GM10847 (cell line): ENCODE measurements around the gene GABBR2.

ENCODE experiments used
- POLR2A ChIP-seq: IDR thresholded peaks from 2 replicates; pipeline ENCODE4 v1.6.1; 2011; ENCODE audit not compliant: insufficient read length; ENCODE audit errors: extremely low read depth

Gene GABBR2

GRCh38 chr9:98406469-98406868 lies 302.3 kb downstream of the GABBR2 start:
- TF ChIP-seq POLR2A: no peak

GRCh38 chr9:98404237-98404636 lies 304.5 kb downstream of the GABBR2 start:
- TF ChIP-seq POLR2A: no peak

DNA sequence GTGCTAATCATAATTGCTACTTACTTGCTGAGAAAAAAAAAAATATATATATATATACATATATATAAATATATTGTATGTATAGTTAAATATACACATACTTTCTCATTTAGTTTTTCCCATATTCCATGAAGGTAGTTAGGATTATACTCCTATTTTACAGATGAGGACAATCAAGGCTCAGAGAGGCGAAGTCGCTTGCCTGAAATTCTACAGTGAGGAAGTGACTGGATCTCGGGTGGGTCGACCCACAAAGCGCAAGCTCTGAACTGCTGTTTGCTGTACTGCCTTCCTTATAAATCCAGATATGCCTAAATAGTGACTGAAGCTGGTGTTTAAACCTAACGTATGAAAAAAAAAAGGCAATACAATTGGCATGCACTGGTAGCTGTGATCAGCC lies 305.0 kb downstream of the GABBR2 start:
- TF ChIP-seq POLR2A: no peak

DNA sequence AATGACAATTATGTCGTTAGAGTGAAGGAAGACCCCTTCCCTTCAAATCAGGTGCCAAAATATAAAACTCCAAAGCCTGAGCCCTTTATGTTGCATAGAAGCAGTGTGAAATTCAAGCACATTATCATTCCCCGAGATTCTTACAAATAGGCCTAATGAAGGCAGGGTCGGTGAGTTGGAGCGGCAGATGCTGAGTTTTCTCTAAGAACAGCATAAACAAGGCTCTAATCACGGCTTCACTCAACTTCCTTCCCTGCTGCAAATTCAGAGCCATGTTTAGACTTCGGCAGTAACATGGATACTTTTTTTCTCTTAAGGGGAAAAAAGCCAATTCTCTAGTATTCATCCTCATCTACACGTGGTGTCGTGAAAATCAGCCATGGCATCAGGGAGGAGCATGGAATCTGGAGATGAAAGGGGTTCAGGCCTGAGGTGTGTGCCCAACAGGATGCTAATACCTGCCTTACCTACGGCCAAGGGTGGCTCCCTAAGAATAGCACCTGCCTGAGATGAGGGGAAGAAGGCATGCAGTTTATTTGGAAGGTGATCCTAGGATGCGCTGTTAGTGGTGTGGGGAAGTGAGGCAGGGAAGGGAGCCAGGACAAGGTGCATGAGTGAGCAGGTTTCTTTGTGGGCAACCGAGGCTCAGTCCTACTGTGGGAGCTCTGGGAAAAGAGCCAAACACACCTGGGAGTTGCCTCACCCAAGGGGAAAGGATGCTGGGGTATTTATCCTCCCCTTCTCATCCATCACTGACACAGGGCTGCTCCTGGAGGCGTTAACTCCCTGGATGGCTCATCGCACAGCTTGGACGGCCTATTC lies 306.5 kb downstream of the GABBR2 start:
- no peak for TF ChIP-seq POLR2A

DNA sequence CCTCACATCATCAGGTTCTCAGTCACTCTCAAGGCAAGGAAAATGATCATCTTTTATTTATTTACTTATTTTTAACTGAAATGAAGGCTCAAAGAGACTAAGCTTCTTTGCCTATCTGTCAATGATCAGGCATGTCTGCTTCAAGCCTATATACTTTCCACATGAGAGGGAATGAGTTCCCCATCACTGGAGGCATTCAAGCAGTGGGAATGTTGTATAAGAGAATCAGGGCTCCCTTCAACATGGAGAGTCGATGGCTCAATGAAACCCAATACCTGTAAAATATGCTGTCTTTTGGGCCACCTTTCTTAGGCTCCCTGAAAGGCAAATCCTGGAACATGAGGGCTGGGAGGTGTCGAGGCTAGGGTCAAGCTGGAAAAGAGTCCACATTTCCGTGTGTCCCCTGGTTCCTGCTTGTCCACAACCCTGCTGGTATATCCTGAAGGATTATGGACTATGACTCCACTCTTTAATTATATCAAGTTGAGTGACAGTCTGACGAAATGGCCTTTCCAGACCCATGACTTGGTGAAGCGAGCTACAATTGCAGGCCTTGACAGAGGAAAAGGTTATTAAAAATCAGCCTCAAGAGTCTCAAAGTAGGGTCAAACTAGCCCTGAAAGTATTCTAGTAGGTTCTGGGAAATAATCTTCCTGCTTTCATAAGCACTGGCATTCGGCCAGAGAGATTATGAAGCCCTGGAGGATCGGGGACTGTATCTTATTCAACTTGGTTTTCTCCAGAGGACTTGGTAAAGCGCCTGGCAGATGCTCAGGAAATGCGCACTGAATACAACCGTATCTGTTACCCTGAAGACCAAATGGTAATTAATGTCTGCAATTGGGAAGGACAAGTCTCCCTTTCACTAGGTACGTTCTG lies 307.4 kb downstream of the GABBR2 start:
- no peak for TF ChIP-seq POLR2A

GRCh38 chr9:98399950-98400683 lies 308.6 kb downstream of the GABBR2 start:
- no peak for TF ChIP-seq POLR2A

- no peak for TF ChIP-seq POLR2A
Observed at GRCh38 chr9:98396656-98397055, 312.1 kb downstream of the GABBR2 start.

DNA sequence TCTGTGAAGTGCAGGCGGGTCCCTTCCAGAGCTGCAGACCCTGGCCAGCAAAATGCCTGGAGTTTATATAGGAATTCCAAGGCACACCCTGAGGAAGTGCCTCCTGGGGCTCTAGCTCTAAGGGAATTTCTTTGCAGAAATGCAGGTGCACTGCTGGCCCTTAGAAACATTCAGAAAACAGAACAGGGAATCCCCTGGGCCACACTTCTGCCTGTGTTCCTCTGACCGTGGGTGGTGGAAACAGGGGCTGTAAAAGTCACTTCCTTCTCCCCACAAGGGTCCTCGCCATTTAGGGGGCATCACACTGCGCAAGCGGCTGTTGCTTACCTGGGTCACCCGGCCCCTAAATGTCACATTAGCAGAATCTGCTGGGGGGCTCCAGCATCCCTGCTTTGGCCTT lies 312.5 kb downstream of the GABBR2 start:
- no peak for TF ChIP-seq POLR2A

DNA sequence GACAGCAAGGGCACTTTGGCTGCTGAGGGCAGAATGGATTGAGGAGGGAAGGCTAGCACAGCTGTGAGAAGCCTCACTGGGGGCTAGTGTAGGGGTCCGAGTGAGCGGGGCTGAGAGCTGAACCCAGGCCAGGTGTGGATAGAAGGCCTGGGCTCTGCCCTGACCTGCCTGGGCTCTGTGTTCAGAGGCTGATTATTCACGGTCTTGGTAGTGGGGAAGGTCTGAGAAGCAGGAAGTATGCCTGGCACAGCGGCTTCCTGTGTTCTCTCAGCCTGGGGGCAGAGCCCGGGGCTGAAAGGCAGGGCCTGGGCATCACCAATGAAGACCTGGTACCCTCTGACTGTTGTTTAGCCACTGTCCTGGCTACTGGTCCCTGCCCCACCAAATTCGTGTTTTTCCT lies 316.9 kb downstream of the GABBR2 start:
- TF ChIP-seq POLR2A: no peak

DNA sequence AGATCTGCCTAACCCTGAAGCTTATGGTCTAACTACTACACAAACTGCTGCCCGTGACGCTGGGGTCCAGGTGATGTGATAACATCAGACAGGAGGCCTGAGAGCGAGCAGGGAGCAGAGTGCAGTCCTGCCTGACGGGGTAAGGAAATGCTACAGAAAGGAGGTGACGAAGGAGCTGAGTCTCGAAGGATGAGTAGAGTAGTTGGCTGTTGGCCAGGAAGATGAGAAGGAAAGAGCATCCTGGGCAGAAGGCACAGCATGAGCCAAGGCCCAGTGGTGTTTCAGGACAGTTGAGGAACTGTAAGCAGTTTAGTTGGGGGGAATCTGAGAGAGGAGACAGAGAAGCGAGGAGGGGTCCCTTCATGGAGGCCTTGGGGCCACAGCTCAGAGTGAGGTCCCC lies 317.3 kb downstream of the GABBR2 start:
- TF ChIP-seq POLR2A: no peak

- no peak for TF ChIP-seq POLR2A
Observed at GRCh38 chr9:98385751-98386150, 323.0 kb downstream of the GABBR2 start.

GRCh38 chr9:98383758-98384157 lies 325.0 kb downstream of the GABBR2 start:
- no peak for TF ChIP-seq POLR2A

DNA sequence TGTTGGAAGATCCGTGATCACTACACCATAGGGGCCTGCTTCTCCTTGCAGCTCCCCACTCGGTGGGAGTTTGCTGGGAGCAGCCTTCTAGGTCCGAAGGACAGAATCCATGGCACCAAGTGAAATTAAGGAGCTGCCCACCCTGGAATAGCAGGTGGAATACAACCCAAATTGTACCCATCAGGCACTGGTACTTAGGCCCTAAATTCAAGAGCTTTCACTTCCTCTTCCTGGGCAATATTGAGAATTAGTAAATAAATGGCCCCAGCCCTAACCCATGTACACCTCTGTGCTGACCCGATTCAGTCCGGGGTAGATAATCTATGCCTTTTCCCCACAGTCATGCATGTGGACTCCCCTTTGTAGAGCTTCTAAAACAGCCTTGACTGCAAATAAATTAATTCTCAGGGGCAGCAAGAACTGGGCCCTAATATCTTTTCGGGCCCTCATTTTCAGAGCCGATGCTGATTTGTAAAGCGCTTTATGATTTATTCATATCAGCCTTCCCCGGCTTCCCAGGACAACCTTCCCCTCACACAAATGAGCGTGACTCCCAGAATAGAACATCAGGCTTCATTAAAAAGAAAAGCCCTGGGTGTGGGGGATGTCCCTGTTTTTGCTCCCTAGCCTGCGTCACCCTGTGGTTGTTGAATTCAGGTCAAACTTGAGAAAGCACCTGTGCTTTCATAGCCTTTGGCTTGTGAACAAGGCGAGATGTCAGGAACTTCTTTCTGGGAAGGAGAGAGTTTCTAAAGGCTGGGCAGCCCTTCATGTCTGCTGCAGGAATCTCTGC lies 327.2 kb downstream of the GABBR2 start:
- no peak for TF ChIP-seq POLR2A

DNA sequence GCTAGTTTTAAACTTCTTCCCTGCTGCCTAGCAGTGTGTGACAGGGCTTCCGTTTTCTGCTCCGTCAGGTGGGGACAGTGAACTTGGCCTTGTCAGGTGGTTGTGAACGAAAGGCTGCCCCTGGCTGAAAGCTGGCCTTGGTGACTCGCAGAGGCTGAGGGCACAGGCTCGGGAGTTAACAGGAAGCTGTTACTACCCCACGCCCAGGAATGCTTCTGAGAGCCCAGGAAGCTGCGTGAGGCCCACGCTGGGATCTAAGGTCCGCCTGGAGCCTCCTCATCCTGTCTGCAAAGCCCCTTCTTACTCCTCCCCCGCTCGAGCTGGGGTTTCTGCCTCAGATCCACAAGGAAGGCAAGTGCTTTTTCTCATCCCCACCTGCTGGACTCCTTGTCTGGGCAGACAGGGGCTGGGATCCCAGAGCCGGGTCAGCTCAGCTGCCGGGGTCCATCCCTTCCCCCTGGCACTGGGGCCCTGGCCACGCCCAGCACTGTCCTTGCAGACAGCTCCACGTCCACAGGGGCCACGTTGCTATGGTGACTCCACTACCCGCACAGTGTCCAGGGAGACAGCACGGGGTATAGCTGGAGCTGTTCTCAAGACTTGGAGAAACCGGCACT lies 328.6 kb downstream of the GABBR2 start:
- TF ChIP-seq POLR2A: no peak

DNA sequence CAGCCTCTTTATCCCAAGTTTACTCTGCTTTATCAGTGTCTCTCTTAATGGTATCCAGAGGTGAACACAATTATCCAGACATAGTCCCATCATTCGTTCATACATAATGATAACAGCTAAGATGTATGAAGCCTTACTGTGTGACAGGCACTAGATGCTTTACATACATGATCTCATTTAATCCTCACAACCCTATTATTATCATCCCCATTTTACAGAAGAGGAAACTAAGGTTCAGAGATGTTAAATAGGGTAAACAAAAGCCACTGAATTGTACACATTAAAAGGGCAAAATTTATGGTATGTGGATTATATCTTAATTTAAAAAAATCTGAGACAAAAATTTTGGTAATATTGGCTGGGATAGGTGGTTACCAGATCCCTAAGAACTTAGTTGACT lies 329.2 kb downstream of the GABBR2 start:
- no peak for TF ChIP-seq POLR2A

GRCh38 chr9:98378794-98379193 lies 329.9 kb downstream of the GABBR2 start:
- no peak for TF ChIP-seq POLR2A
